GM12878 (cell line): ENCODE results near the gene NDUFAB1.

ENCODE experiments used
- ASH2L ChIP-seq: fragments of 300-600, 200-600 bp; sonication (generic); IDR thresholded peaks from 2 replicates; pipeline ENCODE4 v1.6.1; 2017; ENCODE audit warnings: low read depth, mild to moderate bottlenecking, borderline replicate concordance
- CBX5 ChIP-seq: sonication (generic); IDR thresholded peaks from 2 replicates; pipeline ENCODE4 v1.6.1; 2016; ENCODE audit warnings: low read depth, moderate library complexity, mild to moderate bottlenecking, inconsistent platforms
- CTCF ChIP-seq, 3 experiments: IDR thresholded peaks in 2 of 3; conservative IDR thresholded peaks in 1 of 3; 2 replicates each; pipeline ENCODE4 v1.5.1; 2011; ENCODE audit warnings: low read depth in 3 of 3, low read length in 3 of 3, mild to moderate bottlenecking in 3 of 3, control low read depth in 2 of 3, moderate library complexity in 2 of 3, inconsistent platforms in 1 of 3, mixed read lengths in 1 of 3; ENCODE audit not compliant: control insufficient read depth in 2 of 3, insufficient read depth in 1 of 3; ENCODE audit errors: extremely low read depth in 1 of 3
- EP300 ChIP-seq, 2 experiments: fragments of 150-350 bp in 1 of 2; IDR thresholded peaks; 2 replicates each; pipeline ENCODE4 v1.6.1; 2011 to 2012; ENCODE audit warnings: low read depth in 2 of 2, low read length in 2 of 2, borderline replicate concordance in 1 of 2, improper control_type of control experiment in 1 of 2, inconsistent platforms in 1 of 2; ENCODE audit not compliant: control insufficient read depth in 1 of 2
- EZH2 ChIP-seq: IDR thresholded peaks from 2 replicates; pipeline ENCODE4 v1.6.1; 2012; ENCODE audit warnings: low read depth, mild to moderate bottlenecking, control low read depth, inconsistent platforms, low read length, borderline replicate concordance; ENCODE audit not compliant: control insufficient read depth
- FOXK2 ChIP-seq: fragments of 450-650 bp; IDR thresholded peaks from 2 replicates; pipeline ENCODE4 v1.6.1; 2017; ENCODE audit warnings: mild to moderate bottlenecking, moderate library complexity
- POLR2A ChIP-seq: IDR thresholded peaks from 2 replicates; pipeline ENCODE4 v1.6.1; 2011; ENCODE audit warnings: low read depth, mild to moderate bottlenecking, low read length
- POLR2AphosphoS2 ChIP-seq: IDR thresholded peaks from 2 replicates; pipeline ENCODE4 v1.6.1; 2011; ENCODE audit warnings: low read depth, mild to moderate bottlenecking, low read length, improper control_type of control experiment, moderate library complexity
- POU2F2 ChIP-seq: IDR thresholded peaks from 3 replicates; pipeline ENCODE4 v1.6.1; 2011; ENCODE audit warnings: low read depth, mild to moderate bottlenecking, low read length, borderline replicate concordance
- REST ChIP-seq: IDR thresholded peaks from 2 replicates; pipeline ENCODE4 v1.6.1; 2012; ENCODE audit warnings: mild to moderate bottlenecking, low read depth, low read length
- SUZ12 ChIP-seq: fragments of 200-600 bp; sonication (generic); IDR thresholded peaks from one replicate; pipeline ENCODE4 v1.6.1; 2018; ENCODE audit warnings: antibody characterized with exemption, mild to moderate bottlenecking; ENCODE audit not compliant: unreplicated experiment
- TAF1 ChIP-seq: IDR thresholded peaks from 2 replicates; pipeline ENCODE4 v1.6.1; 2011; ENCODE audit warnings: mild to moderate bottlenecking, low read depth, low read length, borderline replicate concordance
- TCF12 ChIP-seq: IDR thresholded peaks from 2 replicates; pipeline ENCODE4 v1.6.1; 2011; ENCODE audit warnings: low read depth, mild to moderate bottlenecking, low read length
- ZNF274 ChIP-seq: IDR thresholded peaks from one replicate; pipeline ENCODE4 v1.8.0; 2011; ENCODE audit not compliant: insufficient read length, insufficient read depth

DNA sequence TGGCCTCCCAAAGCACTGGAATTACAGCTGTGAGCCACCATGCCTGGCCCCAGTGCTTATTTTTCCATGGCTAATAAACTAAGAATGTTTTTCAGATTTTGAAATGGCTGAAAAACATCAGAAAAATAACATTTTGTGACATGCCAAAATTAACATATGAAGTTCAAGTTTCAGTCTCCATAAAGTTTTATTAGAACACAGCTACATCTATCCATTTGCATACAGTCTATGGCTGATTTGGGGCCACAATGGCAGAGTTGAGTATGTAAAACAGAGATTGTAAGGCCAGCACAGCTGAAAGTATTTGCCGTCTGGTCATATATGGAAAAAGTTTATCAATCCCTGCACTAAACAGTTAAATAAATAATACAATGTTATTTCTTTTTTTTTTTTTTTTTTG is 13.8 kb upstream of the NDUFAB1 start:
- no peak for TF ChIP-seq POLR2A
- no peak for TF ChIP-seq CBX5
- TF ChIP-seq TCF12: no peak
- no peak for TF ChIP-seq FOXK2
- no peak for TF ChIP-seq SUZ12
- no peak for TF ChIP-seq ASH2L
- no peak for TF ChIP-seq ZNF274
- TF ChIP-seq POLR2AphosphoS2: no peak
- TF ChIP-seq POU2F2: no peak
- TF ChIP-seq EZH2: no peak
- TF ChIP-seq CTCF (IDR thresholded peaks at IDR 0.05 in 2 of 3, conservative IDR thresholded peaks at IDR 0.05 in 1 of 3; ENCODE audit: control insufficient read depth in 2 of 3, extremely low read depth in 1 of 3, insufficient read depth in 1 of 3, low read depth in 3 of 3, low read length in 3 of 3): no peak
- TF ChIP-seq TAF1: no peak
- no peak for TF ChIP-seq EP300 (IDR thresholded peaks at IDR 0.05; ENCODE audit: borderline replicate concordance in 1 of 2, control insufficient read depth in 1 of 2, low read depth in 2 of 2, low read length in 2 of 2)
- no peak for TF ChIP-seq REST
